Measurements from ENCODE around the gene CFAP57.

DNA sequence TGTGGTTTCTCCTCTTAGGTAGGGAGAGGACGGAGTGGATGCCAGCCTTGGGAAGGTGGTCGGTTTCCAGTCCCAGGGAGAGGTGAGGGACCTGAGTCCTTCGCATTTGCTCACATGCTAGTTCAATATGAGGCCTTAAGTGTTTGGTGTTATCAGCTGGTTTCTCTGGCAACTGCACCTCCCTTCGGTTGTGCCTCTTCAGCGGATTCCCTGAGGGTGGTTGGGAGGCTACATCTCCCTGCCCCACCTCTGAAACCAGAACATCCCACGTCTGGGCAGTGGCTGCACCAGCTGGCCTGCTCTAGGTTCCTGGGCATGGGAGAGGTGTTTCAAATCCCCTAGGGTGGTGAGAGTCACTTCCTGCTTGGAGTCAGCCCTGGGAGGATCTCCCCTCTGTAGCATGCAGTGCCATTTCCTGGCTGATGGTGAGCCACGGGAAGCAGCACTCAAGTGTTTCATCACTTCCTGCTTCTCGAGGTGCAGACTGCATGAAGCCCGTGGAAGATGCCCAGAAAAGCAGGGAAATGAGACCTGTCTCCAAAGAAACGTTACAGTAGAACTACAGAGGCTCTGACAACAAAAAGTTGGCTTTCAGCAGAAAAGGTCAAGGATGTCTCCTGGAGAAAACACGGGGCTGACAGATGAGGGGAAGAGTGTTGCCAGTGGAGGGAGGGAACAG lies 102.1 kb downstream of the CFAP57 start:
- no peak for TF ChIP-seq CHD2 (IDR thresholded peaks at IDR 0.05; ENCODE audit: low read depth, low read length)
- TF ChIP-seq EHMT2 (IDR thresholded peaks at IDR 0.05; ENCODE audit: borderline replicate concordance, low read depth, low read length), result no peak
- TF ChIP-seq, protein P1, sequence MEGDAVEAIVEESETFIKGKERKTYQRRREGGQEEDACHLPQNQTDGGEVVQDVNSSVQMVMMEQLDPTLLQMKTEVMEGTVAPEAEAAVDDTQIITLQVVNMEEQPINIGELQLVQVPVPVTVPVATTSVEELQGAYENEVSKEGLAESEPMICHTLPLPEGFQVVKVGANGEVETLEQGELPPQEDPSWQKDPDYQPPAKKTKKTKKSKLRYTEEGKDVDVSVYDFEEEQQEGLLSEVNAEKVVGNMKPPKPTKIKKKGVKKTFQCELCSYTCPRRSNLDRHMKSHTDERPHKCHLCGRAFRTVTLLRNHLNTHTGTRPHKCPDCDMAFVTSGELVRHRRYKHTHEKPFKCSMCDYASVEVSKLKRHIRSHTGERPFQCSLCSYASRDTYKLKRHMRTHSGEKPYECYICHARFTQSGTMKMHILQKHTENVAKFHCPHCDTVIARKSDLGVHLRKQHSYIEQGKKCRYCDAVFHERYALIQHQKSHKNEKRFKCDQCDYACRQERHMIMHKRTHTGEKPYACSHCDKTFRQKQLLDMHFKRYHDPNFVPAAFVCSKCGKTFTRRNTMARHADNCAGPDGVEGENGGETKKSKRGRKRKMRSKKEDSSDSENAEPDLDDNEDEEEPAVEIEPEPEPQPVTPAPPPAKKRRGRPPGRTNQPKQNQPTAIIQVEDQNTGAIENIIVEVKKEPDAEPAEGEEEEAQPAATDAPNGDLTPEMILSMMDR (CRISPR knock-in tag; IDR thresholded peaks at IDR 0.05), result no peak
- no peak for TF ChIP-seq POLR2AphosphoS5 (IDR thresholded peaks at IDR 0.05; ENCODE audit: low read depth, low read length)
- no peak for TF ChIP-seq KDM5A (IDR thresholded peaks at IDR 0.05; ENCODE audit: borderline replicate concordance, low read length)
- no peak for TF ChIP-seq POLR2AphosphoS2 (IDR thresholded peaks at IDR 0.05; ENCODE audit: low read depth, low read length)
- no peak for TF ChIP-seq ZNF788 (CRISPR knock-in tag; IDR thresholded peaks at IDR 0.05; ENCODE audit: borderline replicate concordance)
